ENCODE measurements around the gene PCDH17.
A peak's percentile ranks its signal among the peaks of the same experiment; 100 is the strongest.

The PCDH17 gene, protein sequence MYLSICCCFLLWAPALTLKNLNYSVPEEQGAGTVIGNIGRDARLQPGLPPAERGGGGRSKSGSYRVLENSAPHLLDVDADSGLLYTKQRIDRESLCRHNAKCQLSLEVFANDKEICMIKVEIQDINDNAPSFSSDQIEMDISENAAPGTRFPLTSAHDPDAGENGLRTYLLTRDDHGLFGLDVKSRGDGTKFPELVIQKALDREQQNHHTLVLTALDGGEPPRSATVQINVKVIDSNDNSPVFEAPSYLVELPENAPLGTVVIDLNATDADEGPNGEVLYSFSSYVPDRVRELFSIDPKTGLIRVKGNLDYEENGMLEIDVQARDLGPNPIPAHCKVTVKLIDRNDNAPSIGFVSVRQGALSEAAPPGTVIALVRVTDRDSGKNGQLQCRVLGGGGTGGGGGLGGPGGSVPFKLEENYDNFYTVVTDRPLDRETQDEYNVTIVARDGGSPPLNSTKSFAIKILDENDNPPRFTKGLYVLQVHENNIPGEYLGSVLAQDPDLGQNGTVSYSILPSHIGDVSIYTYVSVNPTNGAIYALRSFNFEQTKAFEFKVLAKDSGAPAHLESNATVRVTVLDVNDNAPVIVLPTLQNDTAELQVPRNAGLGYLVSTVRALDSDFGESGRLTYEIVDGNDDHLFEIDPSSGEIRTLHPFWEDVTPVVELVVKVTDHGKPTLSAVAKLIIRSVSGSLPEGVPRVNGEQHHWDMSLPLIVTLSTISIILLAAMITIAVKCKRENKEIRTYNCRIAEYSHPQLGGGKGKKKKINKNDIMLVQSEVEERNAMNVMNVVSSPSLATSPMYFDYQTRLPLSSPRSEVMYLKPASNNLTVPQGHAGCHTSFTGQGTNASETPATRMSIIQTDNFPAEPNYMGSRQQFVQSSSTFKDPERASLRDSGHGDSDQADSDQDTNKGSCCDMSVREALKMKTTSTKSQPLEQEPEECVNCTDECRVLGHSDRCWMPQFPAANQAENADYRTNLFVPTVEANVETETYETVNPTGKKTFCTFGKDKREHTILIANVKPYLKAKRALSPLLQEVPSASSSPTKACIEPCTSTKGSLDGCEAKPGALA (N-terminal part only)

DNA sequence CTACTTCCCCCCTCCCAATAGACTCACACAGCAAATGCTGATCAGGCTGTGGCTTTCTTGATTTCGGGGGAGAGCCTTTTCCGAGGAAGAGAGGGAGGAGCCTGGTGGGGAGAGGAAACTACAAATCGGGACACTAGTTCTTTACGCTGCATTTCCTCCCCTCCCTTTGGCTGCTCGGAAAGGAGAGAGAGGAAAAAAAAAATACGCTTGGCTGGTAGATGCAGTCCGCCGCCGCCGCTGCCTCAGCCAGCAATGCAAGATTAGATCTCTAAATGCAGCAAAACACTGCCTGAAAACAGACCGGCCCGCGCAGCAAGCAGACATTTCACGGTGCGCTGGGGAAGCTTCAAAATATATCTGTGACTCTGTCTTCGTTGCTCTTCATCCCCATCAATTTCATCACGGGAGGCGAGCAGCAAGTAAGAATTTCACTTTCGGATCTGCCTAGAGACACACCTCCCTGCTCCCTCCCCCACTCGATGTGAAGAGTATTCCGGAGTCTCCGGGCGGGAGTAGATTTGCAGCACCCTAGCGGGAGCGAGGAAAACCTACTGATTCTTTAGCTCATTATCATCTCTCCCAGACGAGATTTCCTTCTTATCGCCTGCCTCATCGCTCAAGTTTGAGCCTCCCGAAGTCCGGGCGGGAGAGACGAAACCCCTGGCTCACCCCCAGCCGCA, at the start of gene PCDH17:
Gene PCDH17, plus strand, starts transcription at position 149 of the 680 bp plus-strand sequence. CDS start 803 bp downstream, outside the sequence.
- DNase-seq, result peak; percentile 8

DNA sequence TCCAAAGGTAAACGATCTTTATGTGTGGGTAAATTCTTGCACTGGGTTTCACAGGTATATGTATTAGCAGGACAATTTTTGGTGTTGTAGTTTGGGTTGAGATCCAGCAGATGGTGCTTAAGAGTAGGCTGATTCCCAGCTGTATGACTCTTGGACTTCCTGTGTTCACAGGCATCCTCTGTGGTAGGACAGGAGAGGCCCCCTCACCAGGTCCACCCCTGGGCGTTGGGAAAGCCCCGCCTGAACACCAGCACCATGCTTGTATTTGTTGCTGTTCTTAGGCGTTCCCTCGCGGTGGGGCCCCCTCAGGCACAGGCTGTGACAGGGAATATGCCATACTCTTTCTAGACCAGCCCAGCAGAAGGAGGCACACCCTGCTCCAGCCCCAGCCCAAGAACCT, 49.5 kb upstream of the PCDH17 start:
- no peak for DNase-seq

DNA sequence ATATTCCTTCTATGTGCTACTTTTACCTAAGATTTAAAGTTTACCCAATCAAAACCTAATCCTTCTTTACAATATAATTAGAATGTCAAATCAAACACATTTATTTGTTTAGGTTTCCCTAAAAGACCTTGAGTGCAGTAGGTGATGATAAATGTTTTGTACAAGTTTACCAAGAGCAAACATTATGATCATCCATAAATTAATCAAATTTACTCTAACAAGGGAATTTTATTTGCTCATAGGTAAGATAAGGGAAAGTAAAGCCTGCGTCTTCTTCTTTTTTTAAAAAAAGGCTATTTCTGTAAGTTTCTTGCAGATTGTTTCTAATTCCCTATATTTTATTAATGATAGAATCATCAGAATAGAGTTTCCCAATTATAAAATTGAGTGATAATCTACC, 48.0 kb upstream of the PCDH17 start:
- DNase-seq, result no peak

DNA sequence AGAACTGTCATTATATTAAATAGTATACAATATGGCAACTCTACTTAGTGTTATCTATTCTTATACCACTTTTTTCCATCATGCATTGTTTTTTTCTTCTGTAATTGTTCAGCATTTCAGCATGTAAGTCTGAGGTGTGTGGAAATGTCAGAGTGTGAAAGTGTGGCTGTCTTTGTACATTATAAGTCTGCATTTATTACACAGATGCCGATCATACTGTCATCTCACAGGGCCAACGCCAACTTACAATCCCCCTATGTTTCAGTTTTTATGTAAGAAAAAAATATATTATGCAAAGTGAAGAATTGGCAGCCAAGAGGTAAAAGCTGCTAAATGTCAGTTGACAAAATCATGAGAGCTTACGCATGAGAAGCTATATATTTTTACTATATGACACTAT, 42.9 kb upstream of the PCDH17 start:
- no peak for DNase-seq

DNA sequence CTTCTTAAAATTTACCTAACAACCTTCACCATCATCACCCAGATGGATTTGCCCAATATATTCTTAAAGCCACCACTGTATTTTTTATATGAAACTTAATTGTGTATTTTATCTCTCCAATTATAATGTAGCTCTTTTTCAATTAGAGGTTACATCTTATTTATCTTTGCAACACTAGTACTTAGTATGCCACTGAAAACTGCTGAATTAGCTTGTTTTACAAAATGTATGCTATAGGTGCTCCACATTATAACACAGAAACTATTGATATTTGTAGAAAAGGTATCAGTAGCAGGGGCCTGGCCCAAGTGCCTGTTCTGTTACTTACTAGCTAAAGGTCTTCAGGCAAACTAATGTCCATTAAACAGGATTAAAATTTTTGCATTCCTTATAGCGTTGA, 35.8 kb upstream of the PCDH17 start:
- no peak for DNase-seq

DNA sequence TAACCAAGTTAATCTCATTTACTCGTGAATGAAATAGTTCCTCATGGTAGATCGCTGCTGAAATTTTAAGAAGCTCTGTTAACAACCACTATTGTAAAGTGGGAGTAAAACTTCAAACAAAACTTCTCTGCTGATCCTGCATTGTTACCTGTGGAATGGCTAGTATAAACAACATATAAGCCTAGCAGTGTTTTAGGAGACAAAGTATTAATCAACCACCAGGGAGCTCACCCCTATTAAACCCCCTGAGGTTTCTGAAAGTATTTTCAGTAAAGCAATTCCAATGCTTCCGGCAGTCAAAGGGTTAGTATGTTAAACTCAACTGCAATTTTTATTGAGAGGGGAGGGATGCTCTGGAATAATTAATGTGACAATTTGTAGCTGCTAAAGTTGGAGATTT, 30.0 kb upstream of the PCDH17 start:
- no peak for DNase-seq

DNA sequence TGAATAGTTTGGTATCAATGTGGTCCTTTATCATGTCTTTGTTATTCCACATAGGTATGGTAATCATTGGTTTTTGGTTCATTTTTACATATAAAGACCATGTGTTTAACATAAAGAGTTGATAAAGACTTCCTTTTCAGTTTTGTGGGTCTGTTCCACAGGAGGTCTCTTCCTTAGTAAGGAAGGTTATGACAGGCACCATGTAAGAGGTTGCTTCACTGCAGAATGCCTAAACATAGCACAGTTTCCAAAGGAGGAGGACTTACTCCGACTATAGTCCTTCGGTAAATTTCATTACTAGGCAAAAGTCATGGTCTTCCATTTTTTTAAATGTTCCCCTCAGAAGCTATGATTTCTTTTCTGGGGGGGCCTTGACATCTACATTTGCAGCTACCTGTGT, 27.1 kb upstream of the PCDH17 start:
- no peak for DNase-seq

DNA sequence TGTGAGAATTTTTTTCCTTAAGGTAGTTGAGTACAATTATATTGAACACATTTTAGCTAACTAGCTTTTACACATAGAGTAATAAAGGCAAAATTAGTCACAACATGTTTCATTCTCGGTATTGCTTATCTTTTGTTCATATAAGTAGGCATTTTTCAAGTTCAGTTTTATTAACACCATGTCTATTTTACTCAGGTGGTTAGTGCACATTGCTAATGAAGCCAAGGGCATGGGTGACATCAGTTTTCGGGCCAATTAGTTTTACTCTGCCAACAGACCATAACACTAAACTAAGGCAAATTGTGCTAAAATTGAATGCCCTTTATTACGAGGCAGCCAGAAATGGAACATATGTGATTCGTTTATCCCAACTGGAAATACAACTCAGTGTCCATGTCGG, 19.6 kb upstream of the PCDH17 start:
- no peak for DNase-seq

DNA sequence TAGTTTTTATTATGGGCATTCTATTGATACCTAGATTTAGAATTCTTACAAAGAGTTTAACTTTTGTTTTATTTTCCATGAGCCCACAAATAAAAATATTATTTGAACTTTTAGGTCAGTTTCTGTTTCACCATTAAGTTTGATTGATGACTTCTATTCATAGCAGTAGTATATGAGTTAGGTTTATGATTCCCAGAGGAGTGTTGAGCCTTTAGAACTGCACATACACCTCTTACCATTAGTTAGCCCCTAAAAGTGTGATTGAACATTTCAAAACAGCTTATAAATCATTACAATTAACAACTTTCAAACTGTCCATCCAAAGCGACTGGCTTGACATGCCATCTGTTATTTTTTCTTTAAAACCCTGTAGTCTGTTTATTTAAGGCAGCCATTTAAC, 19.0 kb upstream of the PCDH17 start:
- no peak for DNase-seq

DNA sequence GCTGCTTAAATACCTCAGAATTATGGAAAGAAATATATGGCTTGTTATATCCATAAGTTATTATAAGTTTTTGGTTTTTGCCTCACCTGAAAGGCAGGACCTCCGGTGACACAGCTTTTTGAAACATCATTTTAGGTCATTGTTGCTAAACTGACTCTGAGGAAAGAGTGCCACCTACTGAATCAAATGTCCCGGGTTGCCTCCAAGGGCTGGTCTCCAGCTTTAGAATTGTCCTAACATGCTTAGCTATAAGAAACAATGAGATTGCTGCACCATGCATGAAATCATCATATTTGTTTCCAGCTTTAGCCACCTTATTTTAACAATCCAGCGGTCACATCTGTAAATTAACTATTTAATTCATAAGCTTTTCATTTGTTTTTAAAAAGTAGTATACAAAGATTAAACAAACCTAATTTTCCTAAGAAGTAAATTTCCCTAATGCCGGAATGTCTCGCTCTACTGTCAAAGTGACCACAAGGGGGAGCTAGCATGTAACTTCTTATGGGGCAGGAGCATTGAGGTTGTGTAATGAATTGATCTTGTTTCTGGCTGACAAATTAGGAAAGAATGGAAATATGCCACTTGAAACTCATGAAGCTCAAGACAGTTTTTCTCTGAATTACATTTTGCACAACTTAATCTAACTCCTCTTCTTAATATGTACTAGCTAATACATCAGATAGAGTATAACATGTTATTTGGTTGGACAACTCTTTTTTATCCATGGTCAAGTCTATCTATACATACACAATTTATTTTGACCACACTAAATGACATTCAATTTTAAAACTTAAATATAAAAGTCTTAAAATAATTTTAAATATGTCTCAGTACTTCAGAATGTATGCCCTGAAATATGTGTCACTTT, 6.7 kb upstream of the PCDH17 start:
- peak; percentile 68 for DNase-seq

DNA sequence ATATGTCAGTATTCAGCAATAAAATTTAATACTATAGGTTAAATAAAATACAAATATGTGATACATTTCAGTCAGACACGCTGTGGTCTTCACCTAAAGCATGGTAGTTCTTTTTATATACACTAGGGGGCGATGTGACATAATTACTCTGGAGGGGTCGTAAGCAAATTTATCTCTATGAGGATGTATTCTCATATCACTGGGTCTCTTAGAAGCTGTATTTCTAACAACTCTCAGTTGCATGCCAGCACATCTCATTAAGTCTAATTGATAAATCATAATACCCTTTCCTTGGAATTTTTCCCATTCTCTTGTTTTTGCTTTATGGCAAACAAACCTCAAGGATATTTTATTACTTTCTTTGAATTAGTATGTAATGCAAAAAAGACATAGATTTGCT, 3.9 kb upstream of the PCDH17 start:
- DNase-seq, result peak; percentile 15

DNA sequence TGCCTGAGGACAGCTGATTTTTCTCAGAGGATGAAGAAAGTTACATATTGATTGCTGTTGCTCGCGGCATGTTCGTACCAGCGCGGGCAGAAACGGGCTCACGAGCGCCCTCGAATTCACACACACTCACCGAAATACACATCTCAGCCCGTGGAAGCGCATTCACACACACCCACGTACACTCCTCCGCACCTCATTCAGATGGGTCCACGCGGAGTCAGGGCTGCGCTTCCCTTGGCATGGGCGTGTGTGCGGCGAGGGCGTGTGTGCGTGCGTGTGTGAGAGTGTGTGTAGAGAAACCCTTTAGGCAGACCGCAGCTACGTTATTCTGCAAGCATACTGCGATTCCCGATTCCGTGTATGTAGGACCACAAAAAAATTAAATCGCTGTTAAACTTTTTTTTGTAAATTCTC, 2.1 kb upstream of the PCDH17 start:
- DNase-seq, result no peak

DNA sequence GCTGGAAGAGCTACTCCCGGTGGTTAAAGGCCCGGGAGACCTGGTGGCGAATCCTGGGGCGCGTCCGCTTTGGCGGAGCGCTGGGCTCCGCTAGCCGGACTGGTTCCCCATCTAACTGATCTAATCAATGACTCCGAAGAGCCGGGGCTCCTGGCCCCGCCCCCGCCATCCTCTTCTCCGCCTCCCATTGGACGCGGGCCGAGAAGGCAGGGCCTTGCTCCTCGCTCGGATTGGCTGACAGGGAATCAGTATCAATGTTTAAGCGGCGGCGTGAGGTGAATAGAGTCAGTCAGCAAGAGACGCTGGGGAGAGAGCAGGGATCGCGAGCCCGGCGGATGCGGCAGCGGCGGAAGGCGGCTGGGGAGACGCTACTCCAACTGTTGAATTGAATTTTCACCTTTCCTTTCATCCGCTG, 1.7 kb upstream of the PCDH17 start:
- DNase-seq, result peak; percentile 20

DNA sequence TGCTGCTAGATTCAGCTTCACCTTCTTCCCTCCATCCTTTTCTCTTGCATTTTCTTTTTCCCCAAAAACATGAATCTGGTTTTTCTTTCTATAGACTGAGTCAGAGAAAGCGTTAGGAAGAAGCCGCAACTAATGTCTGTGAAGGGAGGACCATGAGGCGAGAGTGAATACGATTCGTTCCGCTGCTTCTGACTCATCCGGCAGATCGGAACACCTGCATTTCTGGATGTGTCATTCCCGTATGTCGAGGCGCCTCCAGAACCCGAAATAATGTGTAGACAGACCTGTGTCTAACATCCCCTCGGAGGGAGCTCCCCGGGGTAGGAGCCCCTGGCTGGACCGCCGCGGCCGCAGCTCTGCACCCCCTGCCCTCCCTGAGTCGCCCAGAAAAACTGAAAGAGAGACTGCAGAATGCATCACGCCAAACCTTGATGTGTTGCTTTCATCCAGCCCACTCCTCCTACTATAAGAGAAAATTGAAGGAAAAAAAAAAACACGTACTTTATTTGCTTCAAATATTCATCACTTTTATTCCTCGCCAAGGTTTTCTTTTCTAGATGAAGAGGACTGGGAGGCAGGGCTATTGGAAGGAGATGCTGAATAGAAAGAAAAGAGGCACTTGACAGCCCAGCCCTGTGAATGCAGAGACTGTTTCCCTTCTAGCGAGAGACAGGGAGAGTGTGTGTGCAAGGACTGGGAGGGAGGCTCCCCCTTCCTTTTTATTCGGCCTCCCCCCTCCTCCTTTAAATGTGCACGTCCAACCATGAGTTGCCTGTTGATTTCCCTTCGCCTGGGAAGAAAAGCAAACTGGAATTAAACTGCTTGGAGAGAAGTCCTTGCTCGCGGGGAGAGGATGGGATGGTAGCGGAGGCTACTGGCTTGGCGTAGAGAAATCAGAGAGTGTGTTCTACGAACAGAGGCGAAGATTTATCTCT, 616 bp upstream of the PCDH17 start:
- no peak for DNase-seq

DNA sequence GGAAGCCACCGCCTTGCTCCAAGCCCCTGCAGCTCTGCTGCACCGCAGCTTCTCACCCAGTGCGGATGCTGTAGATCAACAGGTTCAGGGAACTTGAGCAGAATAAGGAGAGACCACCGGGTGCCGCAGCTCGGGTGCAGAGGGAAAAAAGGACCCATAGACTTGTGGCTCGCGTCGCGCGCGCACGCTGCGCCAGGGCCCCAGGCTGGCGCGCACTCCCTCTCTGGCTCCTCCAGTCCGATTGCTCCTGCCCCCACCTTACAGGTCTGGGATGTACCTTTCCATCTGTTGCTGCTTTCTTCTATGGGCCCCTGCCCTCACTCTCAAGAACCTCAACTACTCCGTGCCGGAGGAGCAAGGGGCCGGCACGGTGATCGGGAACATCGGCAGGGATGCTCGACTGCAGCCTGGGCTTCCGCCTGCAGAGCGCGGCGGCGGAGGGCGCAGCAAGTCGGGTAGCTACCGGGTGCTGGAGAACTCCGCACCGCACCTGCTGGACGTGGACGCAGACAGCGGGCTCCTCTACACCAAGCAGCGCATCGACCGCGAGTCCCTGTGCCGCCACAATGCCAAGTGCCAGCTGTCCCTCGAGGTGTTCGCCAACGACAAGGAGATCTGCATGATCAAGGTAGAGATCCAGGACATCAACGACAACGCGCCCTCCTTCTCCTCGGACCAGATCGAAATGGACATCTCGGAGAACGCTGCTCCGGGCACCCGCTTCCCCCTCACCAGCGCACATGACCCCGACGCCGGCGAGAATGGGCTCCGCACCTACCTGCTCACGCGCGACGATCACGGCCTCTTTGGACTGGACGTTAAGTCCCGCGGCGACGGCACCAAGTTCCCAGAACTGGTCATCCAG, 964 bp downstream of the PCDH17 start:
- no peak for DNase-seq

DNA sequence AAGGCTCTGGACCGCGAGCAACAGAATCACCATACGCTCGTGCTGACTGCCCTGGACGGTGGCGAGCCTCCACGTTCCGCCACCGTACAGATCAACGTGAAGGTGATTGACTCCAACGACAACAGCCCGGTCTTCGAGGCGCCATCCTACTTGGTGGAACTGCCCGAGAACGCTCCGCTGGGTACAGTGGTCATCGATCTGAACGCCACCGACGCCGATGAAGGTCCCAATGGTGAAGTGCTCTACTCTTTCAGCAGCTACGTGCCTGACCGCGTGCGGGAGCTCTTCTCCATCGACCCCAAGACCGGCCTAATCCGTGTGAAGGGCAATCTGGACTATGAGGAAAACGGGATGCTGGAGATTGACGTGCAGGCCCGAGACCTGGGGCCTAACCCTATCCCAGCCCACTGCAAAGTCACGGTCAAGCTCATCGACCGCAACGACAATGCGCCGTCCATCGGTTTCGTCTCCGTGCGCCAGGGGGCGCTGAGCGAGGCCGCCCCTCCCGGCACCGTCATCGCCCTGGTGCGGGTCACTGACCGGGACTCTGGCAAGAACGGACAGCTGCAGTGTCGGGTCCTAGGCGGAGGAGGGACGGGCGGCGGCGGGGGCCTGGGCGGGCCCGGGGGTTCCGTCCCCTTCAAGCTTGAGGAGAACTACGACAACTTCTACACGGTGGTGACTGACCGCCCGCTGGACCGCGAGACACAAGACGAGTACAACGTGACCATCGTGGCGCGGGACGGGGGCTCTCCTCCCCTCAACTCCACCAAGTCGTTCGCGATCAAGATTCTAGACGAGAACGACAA, 1.8 kb downstream of the PCDH17 start:
- DNase-seq, result no peak

DNA sequence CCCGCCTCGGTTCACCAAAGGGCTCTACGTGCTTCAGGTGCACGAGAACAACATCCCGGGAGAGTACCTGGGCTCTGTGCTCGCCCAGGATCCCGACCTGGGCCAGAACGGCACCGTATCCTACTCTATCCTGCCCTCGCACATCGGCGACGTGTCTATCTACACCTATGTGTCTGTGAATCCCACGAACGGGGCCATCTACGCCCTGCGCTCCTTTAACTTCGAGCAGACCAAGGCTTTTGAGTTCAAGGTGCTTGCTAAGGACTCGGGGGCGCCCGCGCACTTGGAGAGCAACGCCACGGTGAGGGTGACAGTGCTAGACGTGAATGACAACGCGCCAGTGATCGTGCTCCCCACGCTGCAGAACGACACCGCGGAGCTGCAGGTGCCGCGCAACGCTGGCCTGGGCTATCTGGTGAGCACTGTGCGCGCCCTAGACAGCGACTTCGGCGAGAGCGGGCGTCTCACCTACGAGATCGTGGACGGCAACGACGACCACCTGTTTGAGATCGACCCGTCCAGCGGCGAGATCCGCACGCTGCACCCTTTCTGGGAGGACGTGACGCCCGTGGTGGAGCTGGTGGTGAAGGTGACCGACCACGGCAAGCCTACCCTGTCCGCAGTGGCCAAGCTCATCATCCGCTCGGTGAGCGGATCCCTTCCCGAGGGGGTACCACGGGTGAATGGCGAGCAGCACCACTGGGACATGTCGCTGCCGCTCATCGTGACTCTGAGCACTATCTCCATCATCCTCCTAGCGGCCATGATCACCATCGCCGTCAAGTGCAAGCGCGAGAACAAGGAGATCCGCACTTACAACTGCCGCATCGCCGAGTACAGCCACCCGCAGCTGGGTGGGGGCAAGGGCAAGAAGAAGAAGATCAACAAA, 2.6 kb downstream of the PCDH17 start:
- no peak for DNase-seq

DNA sequence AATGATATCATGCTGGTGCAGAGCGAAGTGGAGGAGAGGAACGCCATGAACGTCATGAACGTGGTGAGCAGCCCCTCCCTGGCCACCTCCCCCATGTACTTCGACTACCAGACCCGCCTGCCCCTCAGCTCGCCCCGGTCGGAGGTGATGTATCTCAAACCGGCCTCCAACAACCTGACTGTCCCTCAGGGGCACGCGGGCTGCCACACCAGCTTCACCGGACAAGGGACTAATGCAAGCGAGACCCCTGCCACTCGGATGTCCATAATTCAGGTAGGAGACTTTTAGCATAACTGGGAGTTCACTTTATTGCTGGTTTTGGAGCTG, 3.3 kb downstream of the PCDH17 start:
- no peak for DNase-seq

All from inflammatory macrophage treated with lipopolysaccharide for 4 hours (primary cell).